ENCODE data around the gene KLHL24. TPM values are rescaled to one million over a fixed set of nuclear protein-coding genes. Genes with fewer than 3 reads are reported as not detected.
A peak's percentile ranks its signal among the peaks of the same experiment; 100 is the strongest.

Gene KLHL24
- total and polyA plus RNA-seq, 2 of the 13 experiments (the other 11 are each of a cell fraction or from before 2014, with no cell fraction given): 6.9 to 15.7 TPM

- no peak for TF ChIP-seq SYNCRIP (IDR thresholded peaks at IDR 0.05; ENCODE audit: insufficient read depth, low read depth, low read length)
- 0 out of 2 replicates have a peak, but pooled peaks have one; percentile 22 for TF ChIP-seq SP5 (CRISPR knock-in tag; IDR thresholded peaks at IDR 0.05; ENCODE audit: borderline replicate concordance, low read depth)
- TF ChIP-seq ZNF546 (CRISPR knock-in tag; conservative IDR thresholded peaks at IDR 0.05): peak; percentile 66; the same call in 1 of the 2 replicates
- TF ChIP-seq, protein P1, sequence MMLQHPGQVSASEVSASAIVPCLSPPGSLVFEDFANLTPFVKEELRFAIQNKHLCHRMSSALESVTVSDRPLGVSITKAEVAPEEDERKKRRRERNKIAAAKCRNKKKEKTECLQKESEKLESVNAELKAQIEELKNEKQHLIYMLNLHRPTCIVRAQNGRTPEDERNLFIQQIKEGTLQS (CRISPR knock-in tag; IDR thresholded peaks at IDR 0.05): peak; percentile 13; the same call in 1 of the 2 replicates
- TF ChIP-seq BRF2 (CRISPR knock-in tag; IDR thresholded peaks at IDR 0.05): peak; percentile 50; the same call in 1 of the 2 replicates
- TF ChIP-seq, protein P2, sequence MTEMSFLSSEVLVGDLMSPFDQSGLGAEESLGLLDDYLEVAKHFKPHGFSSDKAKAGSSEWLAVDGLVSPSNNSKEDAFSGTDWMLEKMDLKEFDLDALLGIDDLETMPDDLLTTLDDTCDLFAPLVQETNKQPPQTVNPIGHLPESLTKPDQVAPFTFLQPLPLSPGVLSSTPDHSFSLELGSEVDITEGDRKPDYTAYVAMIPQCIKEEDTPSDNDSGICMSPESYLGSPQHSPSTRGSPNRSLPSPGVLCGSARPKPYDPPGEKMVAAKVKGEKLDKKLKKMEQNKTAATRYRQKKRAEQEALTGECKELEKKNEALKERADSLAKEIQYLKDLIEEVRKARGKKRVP (CRISPR knock-in tag; IDR thresholded peaks at IDR 0.05): no peak
- TF ChIP-seq, protein P3, sequence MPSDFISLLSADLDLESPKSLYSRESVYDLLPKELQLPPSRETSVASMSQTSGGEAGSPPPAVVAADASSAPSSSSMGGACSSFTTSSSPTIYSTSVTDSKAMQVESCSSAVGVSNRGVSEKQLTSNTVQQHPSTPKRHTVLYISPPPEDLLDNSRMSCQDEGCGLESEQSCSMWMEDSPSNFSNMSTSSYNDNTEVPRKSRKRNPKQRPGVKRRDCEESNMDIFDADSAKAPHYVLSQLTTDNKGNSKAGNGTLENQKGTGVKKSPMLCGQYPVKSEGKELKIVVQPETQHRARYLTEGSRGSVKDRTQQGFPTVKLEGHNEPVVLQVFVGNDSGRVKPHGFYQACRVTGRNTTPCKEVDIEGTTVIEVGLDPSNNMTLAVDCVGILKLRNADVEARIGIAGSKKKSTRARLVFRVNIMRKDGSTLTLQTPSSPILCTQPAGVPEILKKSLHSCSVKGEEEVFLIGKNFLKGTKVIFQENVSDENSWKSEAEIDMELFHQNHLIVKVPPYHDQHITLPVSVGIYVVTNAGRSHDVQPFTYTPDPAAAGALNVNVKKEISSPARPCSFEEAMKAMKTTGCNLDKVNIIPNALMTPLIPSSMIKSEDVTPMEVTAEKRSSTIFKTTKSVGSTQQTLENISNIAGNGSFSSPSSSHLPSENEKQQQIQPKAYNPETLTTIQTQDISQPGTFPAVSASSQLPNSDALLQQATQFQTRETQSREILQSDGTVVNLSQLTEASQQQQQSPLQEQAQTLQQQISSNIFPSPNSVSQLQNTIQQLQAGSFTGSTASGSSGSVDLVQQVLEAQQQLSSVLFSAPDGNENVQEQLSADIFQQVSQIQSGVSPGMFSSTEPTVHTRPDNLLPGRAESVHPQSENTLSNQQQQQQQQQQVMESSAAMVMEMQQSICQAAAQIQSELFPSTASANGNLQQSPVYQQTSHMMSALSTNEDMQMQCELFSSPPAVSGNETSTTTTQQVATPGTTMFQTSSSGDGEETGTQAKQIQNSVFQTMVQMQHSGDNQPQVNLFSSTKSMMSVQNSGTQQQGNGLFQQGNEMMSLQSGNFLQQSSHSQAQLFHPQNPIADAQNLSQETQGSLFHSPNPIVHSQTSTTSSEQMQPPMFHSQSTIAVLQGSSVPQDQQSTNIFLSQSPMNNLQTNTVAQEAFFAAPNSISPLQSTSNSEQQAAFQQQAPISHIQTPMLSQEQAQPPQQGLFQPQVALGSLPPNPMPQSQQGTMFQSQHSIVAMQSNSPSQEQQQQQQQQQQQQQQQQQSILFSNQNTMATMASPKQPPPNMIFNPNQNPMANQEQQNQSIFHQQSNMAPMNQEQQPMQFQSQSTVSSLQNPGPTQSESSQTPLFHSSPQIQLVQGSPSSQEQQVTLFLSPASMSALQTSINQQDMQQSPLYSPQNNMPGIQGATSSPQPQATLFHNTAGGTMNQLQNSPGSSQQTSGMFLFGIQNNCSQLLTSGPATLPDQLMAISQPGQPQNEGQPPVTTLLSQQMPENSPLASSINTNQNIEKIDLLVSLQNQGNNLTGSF (CRISPR knock-in tag; IDR thresholded peaks at IDR 0.05): no peak
- no peak for TF ChIP-seq ZNF549 (CRISPR knock-in tag; IDR thresholded peaks at IDR 0.05)
- no peak for TF ChIP-seq ZSCAN9 (CRISPR knock-in tag; IDR thresholded peaks at IDR 0.05; ENCODE audit: borderline replicate concordance)
- TF ChIP-seq ISX (CRISPR knock-in tag; conservative IDR thresholded peaks at IDR 0.05): no peak
- TF ChIP-seq ZNF275 (CRISPR knock-in tag; IDR thresholded peaks at IDR 0.05; ENCODE audit: borderline replicate concordance): no peak; the same call in 1 of the 2 replicates
- no peak for TF ChIP-seq SMAD1 (CRISPR knock-in tag; IDR thresholded peaks at IDR 0.05; ENCODE audit: borderline replicate concordance, low read depth)
- no peak; the same call in 1 of the 2 replicates for TF ChIP-seq ZNF556 (CRISPR knock-in tag; IDR thresholded peaks at IDR 0.05; ENCODE audit: borderline replicate concordance)
- peak; percentile 94 for TF ChIP-seq YEATS4 (CRISPR knock-in tag; IDR thresholded peaks at IDR 0.05; ENCODE audit: borderline replicate concordance)
- TF ChIP-seq HOXA7 (CRISPR knock-in tag; IDR thresholded peaks at IDR 0.05): no peak
- no peak for TF ChIP-seq ZFYVE20 (CRISPR knock-in tag; IDR thresholded peaks at IDR 0.05; ENCODE audit: borderline replicate concordance, low read depth)
- TF ChIP-seq ELF4 (CRISPR knock-in tag; IDR thresholded peaks at IDR 0.05; ENCODE audit: borderline replicate concordance): no peak
- TF ChIP-seq MZF1 (CRISPR knock-in tag; IDR thresholded peaks at IDR 0.05; ENCODE audit: borderline replicate concordance): no peak
- TF ChIP-seq NR3C1 (CRISPR knock-in tag; IDR thresholded peaks at IDR 0.05): no peak
- TF ChIP-seq AHR (CRISPR knock-in tag; IDR thresholded peaks at IDR 0.05): 0 out of 2 replicates have a peak, but pooled peaks have one; percentile 70
These were observed 62.3 kb downstream of the KLHL24 start, which contains the start of gene YEATS2 (continued) for GRCh38 chr3:183697610-183698317.

Data from HepG2 (cell line).